Activated T-helper 1 cell treated with Interleukin-2 at 50 U/mL for 16 hours (primary cell): ENCODE measurements around the gene PDZD2.
"Not testable (repeated sequence)": the region's sequence is repeated elsewhere in the genome, so short reads cannot be mapped to it uniquely, and the experiment has no call there.

ENCODE experiments used
- DNase-seq: peaks from one replicate; pipeline ENCODE4 v3.0.0-alpha.2; 2020; ENCODE audit warnings: low read depth

The PDZD2 gene

DNA sequence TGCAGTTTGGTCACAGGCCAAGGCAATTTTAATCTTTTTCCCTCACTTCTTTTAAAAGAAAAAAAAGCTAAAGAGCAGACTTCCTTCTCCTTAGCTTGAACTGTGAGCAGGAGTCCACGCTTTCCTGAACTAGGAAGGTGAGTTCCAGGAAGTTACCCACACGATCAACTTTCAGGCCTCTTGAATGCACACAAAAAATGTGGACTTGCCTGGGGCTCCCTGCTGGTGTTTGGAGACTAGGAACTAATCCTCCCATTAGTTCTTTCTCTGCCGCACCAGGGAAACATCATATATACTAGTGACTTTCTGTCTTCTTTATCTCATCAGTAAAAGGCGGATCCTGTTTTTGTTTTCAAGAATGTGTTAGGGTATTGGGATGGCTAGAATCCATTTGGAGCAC lies 295.2 kb downstream of the PDZD2 start:
- no peak for DNase-seq

GRCh38 chr5:31935496-31936369 lies 296.8 kb downstream of the PDZD2 start:
- no peak for DNase-seq

GRCh38 chr5:31936683-31937082 lies 297.8 kb downstream of the PDZD2 start:
- DNase-seq: no peak

DNA sequence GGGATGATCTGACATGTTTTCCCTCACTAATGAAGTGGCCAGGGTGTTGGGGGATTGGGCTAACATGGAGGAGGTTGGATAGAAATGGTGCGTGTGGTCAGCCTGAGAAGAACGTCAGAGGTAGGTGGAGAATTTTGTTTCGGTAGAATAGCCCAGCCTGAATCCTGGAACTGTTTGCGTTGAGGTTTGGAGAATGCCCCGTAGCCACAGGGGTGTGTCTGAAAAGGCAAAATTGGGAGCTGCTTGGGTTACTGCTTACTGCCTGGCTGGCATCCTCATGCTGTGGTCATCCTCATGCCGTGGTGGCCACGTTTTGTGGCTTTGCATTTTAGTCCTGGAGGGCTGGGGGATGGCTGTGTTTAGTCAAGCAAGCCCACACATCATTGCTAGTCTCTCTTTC lies 298.3 kb downstream of the PDZD2 start:
- DNase-seq: no peak

GRCh38 chr5:31937703-31938102 lies 298.8 kb downstream of the PDZD2 start:
- DNase-seq: no peak

GRCh38 chr5:31939151-31939550 lies 300.2 kb downstream of the PDZD2 start:
- DNase-seq: no peak

- no peak for DNase-seq
Observed at GRCh38 chr5:31941151-31941755, 302.3 kb downstream of the PDZD2 start.

- DNase-seq: no peak
Observed at GRCh38 chr5:31942546-31942945, 303.6 kb downstream of the PDZD2 start.

- DNase-seq: no peak
Observed at GRCh38 chr5:31944684-31945445, 305.9 kb downstream of the PDZD2 start.

DNA sequence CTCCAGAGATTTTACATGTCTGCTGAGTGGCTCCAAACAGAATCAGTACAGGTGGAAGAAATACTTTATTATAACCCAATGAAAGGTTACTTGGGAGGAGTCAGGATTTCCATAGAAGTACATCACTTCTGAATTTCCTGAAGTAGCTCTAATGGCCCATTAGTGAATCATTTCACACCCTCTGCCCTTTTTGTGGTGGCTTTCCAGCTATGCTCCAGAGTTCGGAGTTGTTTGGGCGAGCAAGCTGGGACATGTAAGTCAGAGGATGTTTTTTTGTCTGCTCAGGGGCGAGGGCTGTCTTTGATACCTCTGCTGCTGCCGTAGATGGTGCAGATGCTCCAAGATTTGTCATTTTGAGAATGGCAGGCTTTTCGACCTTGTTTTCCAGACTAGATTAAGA lies 309.1 kb downstream of the PDZD2 start:
- no peak for DNase-seq

- no peak for DNase-seq
Observed at GRCh38 chr5:31952067-31952466, 313.1 kb downstream of the PDZD2 start.

DNA sequence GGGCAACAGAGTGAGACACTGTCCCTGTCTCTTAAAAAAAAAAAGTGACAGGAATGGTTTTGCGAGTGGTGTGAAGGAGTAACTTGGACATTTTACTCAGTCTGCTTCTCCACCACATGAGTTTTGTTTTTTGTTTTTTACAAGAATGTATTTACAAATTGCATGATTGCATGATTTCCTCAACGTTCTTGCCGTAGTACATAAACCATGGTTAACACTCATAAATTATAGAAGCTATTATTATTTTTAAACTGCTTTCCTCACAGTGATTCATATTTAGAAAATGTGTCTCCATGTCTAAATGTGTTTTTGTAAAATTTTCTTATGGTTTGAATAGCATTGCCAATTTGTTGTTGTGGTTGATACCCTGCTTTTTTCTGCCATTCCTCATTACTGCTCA lies 315.2 kb downstream of the PDZD2 start:
- no peak for DNase-seq

DNA sequence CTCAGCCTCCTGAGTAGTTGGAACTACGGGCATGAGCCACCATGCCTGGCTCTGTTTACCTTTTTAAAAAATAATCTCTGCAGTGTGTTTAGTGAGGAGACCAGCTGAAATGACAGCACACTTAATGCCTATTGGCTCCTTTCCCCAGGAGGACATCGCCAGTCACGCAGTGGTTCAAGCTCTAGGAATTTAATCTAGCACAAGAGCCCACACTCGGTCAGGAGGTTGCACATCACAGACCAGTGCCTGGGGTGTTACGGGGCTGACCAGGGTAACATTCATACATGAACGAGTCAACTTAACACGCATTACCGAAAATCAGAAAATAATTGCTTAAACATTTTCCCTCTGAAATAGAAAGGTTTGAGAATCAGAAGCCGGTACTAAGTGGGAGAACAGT lies 318.2 kb downstream of the PDZD2 start:
- no peak for DNase-seq

GRCh38 chr5:31962351-31962751 lies 323.4 kb downstream of the PDZD2 start:
- DNase-seq: no peak

DNA sequence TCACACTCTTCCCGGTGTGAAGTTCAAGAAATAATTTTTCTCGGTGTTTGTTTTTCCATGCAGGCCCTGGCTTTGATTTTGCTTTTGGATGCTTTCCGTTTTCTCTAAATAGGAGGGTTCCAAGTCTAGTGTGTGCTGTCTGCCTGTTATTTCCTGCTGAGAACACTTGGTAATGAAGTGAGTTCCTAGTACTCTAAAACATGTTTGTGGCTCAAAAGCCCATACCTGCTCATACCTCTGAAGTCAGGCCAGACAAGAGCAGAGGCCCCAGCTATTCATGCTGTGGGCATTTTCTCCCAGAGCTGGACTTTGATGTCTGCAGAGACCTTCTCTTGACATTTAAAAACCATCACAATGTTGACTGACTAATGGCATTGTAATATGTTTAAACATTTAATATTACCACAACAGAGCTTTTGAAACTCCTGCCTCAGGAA lies 324.0 kb downstream of the PDZD2 start:
- no peak for DNase-seq

DNA sequence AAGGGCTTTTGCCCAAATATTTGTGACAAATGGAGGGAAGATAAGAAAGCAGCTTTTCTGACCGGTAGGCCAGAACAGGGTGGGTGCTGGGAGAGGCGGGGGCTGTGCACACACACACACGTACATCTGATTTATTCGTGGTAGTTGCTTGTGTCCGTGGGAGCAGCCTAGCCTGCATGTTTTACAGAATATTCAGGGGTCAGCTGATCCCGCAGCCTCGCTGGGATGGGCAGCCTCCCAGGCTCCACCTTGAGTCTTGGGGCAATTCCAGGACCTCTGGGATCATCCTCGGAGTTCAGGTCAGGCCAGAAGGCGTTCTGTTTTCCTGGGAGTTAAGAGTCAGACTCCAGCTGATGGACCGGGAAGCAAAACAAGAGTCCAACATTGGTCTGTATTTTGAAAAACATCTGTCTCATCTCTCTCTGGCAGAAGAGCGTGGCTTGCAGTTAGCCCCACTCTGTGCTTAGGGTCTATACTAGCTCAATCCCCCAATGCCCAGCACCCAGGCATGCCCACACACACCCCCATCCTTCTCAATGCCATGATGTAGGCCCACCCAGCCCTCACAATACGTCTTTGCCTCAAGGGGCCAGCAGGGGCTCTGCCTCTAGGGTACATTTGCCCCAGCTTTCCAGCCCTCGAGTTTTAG lies 324.6 kb downstream of the PDZD2 start:
- no peak for DNase-seq

DNA sequence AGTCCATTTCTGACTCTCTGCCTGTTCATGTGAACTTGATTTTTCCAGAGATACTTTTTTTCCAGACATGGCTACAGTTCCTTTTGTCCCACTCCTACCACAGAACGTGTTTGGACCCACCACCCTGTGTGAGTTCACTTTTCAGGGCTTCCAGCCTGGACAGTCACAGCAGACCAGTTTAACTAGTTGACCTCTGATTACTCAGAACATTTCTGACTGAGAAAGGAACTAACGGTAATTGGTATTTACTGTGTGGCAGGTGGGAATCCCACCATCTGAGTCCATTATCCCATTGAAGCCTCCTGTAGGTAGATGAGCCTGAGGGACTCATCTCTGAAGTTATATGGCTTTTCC lies 325.1 kb downstream of the PDZD2 start:
- DNase-seq: no peak

- no peak for DNase-seq
Observed at GRCh38 chr5:31965227-31965626, 326.3 kb downstream of the PDZD2 start.

- DNase-seq: no peak
Observed at GRCh38 chr5:31966936-31967335, 328.0 kb downstream of the PDZD2 start.

DNA sequence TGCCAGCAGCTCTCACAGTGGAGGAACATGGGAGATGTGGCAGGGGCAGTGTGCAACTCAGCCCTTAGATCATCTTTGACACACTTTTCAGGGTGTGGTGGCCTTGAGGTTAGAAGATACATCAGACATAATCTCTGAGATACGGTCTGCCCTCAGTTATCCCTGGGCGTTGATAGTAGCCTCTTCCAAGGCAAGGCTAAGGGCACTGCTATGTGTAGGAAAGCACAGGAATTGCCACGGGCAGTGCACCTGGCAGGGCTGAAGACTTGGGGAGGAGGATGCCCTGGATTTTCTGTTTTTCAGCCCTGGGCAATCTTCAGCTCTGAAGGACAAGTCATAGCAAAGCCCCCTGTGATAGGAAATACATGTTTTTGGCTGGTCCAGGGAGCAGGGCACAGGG lies 328.5 kb downstream of the PDZD2 start:
- DNase-seq: no peak

DNA sequence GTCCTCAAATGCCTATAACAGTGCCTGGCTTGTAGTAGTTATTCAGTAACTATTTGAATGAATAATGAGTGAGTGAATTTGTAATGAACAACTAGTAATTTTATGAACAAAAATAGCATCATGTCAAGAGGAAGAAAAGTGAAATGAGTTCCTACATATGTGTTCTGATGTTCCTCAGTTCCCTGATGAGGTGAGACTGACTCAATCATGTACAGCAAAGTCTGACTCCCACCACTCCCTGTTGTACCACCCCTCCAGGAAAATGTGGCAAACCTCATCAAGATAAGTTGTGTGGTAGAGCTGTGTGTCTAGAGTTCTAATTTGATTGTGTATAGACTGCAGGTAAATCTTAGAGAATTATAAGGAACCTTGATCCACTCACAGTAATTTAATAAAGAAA lies 333.6 kb downstream of the PDZD2 start:
- no peak for DNase-seq

DNA sequence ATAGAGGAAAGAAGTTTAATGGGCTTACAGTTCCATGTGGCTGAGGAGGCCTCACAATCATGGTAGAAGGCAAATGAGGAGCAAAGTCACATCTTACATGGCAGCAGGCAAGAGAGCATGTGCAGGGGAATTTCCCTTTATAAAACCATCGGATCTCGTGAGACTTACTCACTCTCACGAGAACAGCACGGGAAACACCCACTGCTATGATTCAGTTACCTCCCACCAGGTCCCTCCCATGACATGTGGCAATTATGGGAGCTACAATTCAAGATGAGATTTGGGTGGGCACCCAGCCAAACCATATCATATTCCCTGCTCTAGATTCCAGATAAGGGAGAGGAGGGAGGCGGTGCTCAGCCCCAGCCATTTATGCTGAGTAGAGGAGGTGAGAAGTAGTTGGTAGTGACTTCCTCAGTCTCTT lies 336.3 kb downstream of the PDZD2 start:
- not testable (repeated sequence) for DNase-seq
